ENCODE measurements around the gene DHRS3.
A peak's percentile ranks its signal among the peaks of the same experiment; 100 is the strongest.

DHRS3 gene

DNA sequence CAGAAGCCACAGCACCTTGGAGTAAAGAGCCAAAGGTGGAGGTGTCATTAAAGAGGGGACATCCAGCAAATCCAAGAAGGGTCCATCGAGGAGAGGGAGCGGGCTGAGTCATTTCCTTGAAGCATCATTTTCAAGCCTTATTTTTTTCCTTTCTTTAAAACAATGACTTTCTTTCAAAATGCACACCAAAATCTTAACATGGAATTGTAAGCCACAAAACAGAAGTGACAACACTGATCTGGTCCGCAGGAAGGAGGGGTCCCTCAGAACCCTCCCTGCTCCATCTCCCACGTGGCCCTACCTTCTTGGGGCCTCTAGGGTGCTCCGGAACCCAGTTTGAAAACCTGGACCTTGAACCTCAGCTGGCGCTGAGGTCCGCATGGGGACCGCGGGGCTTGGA lies 14.8 kb downstream of the DHRS3 start:
- no peak for DNase-seq (ENCODE audit: low read depth in 2 of 2)
- TF ChIP-seq, protein P1, sequence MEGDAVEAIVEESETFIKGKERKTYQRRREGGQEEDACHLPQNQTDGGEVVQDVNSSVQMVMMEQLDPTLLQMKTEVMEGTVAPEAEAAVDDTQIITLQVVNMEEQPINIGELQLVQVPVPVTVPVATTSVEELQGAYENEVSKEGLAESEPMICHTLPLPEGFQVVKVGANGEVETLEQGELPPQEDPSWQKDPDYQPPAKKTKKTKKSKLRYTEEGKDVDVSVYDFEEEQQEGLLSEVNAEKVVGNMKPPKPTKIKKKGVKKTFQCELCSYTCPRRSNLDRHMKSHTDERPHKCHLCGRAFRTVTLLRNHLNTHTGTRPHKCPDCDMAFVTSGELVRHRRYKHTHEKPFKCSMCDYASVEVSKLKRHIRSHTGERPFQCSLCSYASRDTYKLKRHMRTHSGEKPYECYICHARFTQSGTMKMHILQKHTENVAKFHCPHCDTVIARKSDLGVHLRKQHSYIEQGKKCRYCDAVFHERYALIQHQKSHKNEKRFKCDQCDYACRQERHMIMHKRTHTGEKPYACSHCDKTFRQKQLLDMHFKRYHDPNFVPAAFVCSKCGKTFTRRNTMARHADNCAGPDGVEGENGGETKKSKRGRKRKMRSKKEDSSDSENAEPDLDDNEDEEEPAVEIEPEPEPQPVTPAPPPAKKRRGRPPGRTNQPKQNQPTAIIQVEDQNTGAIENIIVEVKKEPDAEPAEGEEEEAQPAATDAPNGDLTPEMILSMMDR (IDR thresholded peaks at IDR 0.05; ENCODE audit: low read depth, low read length), result no peak

DNA sequence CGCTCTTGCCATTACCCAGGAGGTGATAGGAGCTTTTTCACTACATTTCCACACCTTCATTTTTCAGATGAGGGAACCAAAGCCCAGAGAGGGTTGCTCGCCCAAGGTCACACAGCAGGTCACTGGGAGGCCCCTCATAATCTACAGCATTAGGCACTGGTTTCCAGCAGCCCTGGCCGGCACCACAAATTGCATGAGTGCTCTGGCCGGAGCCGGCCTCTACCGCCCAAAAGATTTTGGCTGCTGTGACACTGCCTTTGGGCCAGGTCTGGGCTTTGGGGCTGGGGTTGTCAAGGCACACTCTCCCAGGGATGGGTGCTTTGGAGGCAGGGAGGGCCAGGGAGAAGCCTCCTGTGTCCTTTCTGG lies 15.4 kb downstream of the DHRS3 start:
- DNase-seq (ENCODE audit: low read depth in 2 of 2), result no peak
- TF ChIP-seq, protein P1 (IDR thresholded peaks at IDR 0.05; ENCODE audit: low read depth, low read length), result no peak
- H3K4me3 ChIP-seq (replicated peaks in 1 of 2; ENCODE audit: low read depth in 2 of 2, low read length in 2 of 2), result no peak overlapping the region

More for the DNA sequence above, 14.8 kb downstream of the DHRS3 start:
- H3K4me3 ChIP-seq (replicated peaks in 1 of 2; ENCODE audit: low read depth in 2 of 2, low read length in 2 of 2), result no peak overlapping the region

DNA sequence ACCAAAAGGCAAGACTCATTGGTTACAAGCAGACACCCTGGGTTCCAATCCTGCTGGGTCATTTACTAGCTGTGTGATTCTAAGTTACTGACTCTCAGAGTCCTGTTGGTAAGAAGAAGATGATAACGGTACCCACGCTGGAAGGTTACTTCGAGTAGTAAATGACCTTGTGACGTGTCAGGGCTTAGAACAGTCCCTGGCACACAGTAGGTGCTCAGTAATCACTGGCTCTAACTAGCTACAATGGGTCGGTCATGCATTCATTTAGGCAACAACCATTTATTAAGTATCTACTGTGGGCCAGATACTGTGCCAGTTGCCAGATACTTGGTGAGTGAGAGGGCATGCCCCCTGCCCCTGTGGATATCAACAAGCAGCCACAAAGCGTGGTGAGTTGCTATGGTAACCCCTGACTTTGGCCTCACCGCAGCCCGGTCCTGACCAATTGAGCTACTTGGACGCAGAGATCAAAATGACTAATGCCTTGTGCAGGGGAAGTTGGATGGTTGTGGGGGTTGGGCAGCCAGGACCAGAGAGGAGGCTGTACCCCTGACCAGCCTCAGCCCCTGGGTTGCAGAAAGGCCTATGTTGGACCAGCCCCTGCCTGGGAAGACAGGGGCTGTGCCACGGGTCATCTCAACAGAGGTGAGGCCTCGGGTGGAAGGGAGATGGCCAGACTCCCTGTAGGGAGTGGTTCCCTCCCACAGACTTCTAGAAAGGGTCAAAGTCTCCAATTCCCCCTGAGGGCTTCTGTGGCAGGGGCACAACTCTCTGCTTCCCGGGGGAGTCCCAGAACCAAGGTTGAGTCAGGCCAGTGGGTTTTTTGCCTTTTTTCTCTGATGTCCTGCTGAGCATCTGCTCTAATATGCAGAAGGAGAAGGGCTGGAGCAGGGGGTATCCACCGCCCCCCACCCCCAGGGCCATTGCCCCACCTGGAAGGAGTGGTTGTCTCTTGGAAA lies 16.0 kb downstream of the DHRS3 start:
- TF ChIP-seq, protein P1 (IDR thresholded peaks at IDR 0.05; ENCODE audit: low read depth, low read length), result no peak
- peak in 1 of 2 donors; percentile 96 for DNase-seq (ENCODE audit: low read depth in 2 of 2)
- no peak overlapping the region for H3K4me3 ChIP-seq (replicated peaks in 1 of 2; ENCODE audit: low read depth in 2 of 2, low read length in 2 of 2)

DNA sequence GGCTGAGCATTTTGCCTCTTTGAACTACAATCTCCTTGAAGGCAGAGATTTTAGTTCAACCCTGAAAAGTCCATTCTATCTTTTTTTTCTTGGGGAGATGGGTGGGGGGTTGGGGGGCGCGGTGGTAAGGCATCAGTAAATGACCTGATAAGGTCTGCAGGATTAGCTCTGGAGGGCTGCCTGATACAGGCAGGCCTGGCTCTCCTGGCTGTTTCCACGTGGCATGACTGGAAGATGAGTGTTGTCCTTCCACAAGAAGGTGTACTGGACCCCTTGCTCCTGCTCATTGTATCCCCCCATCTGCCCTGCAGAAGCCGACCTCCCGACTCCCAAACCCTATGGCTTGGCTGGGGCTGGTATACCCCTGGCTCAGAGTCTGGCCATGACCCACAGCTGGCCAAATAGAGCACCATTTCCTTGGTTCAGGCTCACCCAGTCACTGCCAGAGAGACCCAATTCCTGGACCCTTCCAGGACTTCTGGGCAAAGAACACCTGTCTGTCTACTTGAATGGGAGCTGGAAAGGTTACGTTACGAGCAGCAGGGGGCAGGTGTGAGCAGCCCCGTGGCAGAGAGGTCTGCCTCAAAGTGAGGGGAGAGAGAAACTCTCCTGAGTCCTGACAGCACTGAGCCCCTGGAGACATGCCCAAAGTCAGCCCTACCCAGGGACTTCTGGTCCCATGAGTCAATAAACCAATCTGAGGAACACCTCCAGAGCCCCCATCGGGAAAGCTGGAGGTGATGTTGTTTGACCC lies 17.0 kb downstream of the DHRS3 start:
- no peak for DNase-seq (ENCODE audit: low read depth in 2 of 2)
- TF ChIP-seq, protein P1 (IDR thresholded peaks at IDR 0.05; ENCODE audit: low read depth, low read length), result peak; percentile 60
- no peak overlapping the region for H3K4me3 ChIP-seq (replicated peaks in 1 of 2; ENCODE audit: low read depth in 2 of 2, low read length in 2 of 2)

DNA sequence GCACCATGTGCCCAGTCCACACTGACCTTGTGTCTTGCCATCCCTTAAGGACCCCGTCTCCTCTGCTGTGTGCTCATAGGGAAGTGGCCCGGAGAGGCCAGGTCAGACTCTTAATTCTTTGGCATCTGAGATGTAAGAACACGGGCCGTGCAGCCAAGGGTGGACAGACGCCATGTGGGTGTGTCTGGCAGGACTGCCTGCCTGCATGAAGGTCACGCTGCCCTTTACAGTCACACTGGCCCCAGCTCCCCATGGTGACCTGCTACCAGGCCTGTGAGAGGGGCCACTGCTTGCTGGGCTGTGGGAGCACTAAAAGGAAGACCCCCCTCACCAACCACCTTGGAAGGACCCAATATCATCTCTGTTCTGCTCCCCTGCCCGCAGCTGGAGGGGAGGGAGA lies 17.7 kb downstream of the DHRS3 start:
- TF ChIP-seq, protein P1 (IDR thresholded peaks at IDR 0.05; ENCODE audit: low read depth, low read length), result no peak
- H3K4me3 ChIP-seq (replicated peaks in 1 of 2; ENCODE audit: low read depth in 2 of 2, low read length in 2 of 2), result no peak overlapping the region
- DNase-seq (ENCODE audit: low read depth in 2 of 2), result no peak

DNA sequence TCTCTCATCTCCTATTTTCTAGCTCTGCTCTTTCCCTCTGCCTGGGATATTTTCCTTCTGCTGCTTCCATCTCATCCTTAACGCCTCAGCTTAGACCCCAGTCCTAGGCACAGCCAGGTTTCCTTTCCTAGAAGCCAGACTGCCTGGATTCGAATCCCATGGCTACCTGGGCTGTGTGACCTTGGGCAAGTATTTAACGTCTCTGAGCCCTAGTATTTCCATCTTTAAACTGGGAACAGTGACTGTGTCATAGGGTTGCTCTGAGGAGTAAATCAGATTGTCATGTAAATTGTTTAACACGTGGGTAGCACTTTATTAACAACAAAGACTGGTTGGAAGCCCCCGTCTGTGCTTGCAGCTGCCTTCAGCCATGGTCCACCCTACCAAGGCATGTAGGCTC lies 18.4 kb downstream of the DHRS3 start:
- H3K4me3 ChIP-seq (replicated peaks in 1 of 2; ENCODE audit: low read depth in 2 of 2, low read length in 2 of 2), result no peak overlapping the region
- TF ChIP-seq, protein P1 (IDR thresholded peaks at IDR 0.05; ENCODE audit: low read depth, low read length), result no peak
- DNase-seq (ENCODE audit: low read depth in 2 of 2), result no peak

All from cardiac fibroblast (primary cell).